ENCODE results near the gene LIPC.

- TF ChIP-seq CTCF (IDR thresholded peaks at IDR 0.05) (no peak), ZFX (IDR thresholded peaks at IDR 0.05; ENCODE audit: borderline replicate concordance) (no peak)
These were observed 107.1 kb downstream of the LIPC start for GRCh38 chr15:58538901-58539300.
